GM21737 (cell line): ENCODE results near the gene INHBB.

Source experiments
- ATAC-seq: cut with Tn5 transposase; IDR thresholded peaks from one replicate; pipeline ENCODE4 v1.9.1; 2021; ENCODE audit warnings: mild to moderate bottlenecking, moderate library complexity; ENCODE audit not compliant: unreplicated experiment

The INHBB gene

DNA sequence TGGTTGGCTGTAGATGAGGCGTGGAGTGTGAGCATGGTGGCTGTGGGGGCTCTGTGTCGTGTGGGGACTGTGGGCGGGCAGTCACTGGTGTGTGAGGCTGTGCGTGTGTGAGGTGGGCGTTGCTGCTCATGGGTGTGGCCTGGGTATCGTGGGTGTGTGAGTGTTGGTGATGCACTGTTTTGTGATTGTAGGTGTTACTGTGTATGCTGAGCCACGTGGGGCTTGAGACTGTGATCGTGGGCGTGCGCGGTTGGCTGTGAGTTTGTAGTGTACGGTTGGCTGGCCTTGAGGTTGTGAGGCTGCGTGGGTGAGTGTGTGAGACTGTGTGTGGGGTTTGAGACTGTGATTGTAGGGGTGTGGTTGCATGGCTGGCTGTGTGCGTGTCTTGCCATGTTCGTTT lies 8.5 kb downstream of the INHBB start:
- no peak for ATAC-seq

- no peak for ATAC-seq
Observed at GRCh38 chr2:120354935-120355779, 9.2 kb downstream of the INHBB start.

DNA sequence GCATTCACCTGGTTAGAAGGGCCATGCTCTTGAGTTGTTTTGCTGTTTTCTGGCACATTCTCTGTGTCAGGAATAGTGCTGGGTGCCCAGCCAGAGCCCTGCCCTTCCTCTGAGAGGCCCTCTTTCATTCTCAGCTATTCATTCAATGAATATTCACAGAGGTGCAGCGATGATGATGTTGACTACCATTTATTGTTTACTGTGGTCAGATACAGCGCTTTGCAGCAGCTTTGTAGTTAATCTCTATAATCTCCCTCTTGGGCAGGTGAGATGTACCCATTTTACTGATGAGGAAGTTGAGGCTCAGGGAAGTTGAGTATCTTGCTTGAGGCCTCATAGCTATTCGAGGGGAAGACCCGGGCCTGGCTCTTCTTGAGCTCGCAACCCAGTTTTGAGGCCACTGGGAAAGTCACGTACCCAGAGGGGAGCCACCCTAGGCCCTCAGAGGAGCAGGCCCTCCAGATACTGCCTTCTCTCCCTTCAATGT lies 9.9 kb downstream of the INHBB start:
- no peak for ATAC-seq

- no peak for ATAC-seq
Observed at GRCh38 chr2:120357768-120358167, 11.8 kb downstream of the INHBB start.

GRCh38 chr2:120358734-120359465 lies 13.0 kb downstream of the INHBB start:
- ATAC-seq: no peak

- no peak for ATAC-seq
Observed at GRCh38 chr2:120360307-120360855, 14.4 kb downstream of the INHBB start.

- ATAC-seq: no peak
Observed at GRCh38 chr2:120362926-120363325, 17.0 kb downstream of the INHBB start.

DNA sequence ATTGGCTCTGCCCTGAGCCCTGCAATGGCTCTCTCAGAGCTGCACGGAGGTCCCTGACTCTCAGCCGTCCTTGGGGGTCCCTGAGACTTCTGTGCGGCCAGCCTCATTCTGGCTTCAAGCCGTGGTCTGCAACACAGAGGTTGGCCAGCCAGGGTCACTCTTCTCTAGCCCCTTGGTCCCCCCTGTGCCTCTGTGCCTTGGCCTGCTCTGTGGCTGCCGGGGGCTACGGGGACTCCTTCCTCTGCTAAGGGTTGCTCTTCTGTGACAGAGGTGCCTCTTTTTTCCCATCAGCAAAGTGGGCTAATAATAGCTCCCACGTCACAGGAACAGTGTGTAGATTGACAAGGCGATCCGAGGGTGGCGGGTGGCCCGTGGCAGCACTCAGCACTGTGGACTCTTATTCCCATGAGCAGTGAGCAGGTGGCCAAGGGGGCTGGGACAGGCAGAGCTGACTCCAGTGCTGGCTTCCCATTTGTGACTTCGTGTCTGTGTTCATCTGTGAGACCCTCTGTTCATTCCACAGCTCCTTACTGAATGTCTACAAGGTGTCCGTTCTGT lies 19.4 kb downstream of the INHBB start:
- ATAC-seq: no peak

DNA sequence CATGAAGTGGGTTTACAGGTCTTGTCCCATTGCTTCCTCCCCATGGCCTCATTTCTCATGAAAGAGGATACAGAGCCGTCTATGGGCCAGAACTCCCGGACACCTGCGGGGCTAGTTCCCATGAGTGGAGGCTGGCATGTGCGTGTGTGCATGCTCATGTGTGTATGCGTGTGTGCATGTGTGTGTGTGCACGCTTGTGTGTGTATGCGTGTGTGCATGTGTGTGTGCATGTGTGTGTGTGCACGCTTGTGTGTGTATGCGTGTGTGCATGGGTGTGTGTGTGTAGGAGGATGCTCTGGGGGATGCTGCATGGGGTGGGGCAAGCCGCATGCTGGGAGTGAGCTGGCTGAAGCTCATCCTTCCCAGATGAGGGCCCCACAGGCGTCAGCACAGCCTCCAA lies 20.8 kb downstream of the INHBB start:
- ATAC-seq: no peak

- ATAC-seq: no peak
Observed at GRCh38 chr2:120367221-120367620, 21.3 kb downstream of the INHBB start.

DNA sequence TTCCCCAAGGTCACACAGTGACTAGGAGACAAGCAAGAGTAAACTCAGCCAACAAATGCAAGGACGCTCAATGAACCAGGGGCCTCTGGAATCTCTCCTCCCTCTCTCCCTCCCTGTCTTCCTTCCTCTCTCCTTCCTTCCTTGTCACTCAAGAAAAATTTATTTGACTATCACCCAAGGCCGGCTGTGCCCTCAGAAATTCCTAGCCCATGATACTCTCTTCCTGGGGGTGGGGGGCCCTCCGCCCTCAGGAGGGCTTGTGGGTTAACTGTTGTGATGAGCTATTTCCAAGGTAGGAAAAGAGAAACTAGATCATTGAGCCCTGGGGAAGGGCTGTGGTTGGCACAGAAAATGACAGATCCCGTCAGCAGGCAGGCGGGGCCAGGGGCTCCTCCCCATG lies 21.7 kb downstream of the INHBB start:
- no peak for ATAC-seq

GRCh38 chr2:120368086-120368485 lies 22.1 kb downstream of the INHBB start:
- ATAC-seq: no peak

DNA sequence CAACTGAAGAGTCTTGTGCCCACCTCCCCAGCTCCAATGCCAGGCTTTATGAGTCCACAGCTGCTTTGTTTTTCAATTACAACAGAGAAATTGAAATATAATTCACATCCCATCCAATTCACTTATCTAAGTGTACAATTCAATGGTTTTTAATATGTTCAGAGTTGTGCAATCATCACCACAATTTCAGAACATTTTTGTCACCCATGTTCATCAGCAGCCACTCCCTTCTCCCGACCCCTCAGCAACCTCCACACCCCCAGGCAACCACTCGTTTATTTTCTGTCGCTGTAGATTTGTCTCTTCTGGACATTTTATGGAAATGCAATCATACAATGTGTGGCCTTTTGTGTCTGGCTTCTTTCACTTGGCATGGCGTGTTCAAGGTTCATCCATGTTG lies 23.3 kb downstream of the INHBB start:
- ATAC-seq: no peak

- no peak for ATAC-seq
Observed at GRCh38 chr2:120371969-120372625, 26.2 kb downstream of the INHBB start.

GRCh38 chr2:120372816-120373215 lies 26.9 kb downstream of the INHBB start:
- ATAC-seq: no peak

DNA sequence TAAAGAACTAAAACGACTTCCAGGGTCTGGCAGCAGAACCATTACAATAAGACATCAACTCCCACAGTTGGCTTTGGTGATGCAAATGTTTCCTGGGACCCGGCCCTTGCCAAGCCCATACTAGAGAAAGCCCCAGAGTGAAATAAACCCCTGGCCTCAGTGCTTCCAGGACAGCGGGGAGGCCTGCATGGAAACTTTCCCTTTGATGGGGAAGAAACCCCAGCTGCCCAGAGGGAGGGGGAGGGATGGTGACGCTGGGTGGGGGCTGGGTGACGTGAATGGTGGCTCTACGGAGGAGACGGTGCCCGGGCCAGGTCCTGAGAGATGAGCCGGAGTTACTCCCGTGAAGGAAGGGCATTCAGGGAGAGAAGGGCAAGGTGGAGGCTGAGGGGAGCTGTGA lies 27.5 kb downstream of the INHBB start:
- ATAC-seq: no peak

DNA sequence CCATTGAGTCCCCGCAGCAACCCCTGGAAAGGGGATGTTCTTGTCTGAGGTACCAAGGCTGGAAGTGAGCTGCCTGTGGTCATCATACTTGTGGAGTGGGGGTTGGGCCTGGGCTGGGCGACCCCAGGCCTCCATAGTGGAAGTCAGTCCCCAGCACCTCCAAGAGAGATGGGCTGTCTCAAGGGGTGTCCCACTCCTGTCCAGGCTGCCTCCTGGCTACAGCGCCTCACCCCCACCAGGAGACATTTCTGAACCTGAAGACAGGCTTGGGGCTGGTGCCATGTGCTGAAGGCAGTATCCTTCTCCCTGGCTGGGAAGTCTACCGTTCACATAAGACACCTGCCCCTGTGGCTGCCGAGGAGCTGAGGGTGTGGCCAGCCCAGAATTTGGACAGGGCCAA lies 28.9 kb downstream of the INHBB start:
- no peak for ATAC-seq

DNA sequence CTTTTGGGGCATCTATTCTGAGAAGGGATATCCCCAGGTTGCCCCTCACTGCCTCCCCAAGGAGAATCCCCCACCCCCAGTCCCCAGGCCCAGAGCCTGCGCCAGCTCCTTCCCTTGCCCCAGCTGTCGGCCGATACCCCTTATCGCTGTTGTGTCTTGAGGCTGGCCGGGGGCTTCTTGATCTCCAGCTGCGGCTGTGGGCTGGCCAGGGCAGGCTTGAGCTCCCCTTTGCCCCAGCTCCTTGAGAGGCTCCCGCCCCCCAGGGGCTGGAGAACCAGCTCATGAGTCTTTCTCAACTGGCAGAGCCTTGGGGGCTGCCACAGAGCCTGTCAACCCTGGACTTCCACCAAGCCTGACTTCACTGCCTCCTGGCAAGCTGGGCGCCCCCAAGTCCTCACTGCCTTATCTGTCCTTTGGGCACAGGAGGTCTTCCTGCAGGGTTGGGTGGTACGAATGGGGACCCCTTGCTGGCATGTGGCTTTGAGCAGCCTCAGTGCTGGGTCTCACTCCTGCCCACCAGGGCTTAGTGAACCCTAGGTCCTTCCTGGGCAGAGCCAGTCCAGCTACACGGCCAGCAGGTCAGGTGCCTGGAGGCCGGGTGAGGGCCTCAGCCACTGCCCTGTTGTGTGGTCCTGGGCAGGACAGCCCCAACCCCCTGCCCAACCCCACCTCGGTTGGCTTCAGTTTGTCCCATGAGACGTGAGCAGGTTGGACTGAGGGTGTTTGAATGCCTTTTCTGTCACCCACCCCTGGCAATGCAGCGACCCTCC lies 29.5 kb downstream of the INHBB start:
- no peak for ATAC-seq

DNA sequence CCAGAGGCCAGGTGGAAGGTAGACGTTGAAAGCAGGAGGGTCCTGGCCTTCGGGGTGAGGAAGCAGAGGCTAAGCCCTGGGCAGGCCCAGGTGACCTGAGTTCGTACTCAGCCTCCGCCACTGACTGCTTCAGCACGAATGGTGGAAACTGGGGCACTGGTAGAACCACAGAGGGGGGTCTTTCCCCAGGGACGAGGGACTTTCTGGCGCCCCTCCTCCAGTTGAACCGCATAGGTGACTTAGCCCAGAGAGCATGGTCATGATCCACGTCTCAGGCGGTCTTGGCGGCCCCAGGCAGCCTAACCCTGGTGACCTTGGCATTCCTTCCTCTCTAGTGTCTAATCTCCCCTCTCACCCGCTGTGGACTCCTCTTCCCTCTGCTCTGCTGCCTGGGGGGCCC lies 30.2 kb downstream of the INHBB start:
- no peak for ATAC-seq
